Measurements from ENCODE around the gene INMT.

Gene INMT

DNA sequence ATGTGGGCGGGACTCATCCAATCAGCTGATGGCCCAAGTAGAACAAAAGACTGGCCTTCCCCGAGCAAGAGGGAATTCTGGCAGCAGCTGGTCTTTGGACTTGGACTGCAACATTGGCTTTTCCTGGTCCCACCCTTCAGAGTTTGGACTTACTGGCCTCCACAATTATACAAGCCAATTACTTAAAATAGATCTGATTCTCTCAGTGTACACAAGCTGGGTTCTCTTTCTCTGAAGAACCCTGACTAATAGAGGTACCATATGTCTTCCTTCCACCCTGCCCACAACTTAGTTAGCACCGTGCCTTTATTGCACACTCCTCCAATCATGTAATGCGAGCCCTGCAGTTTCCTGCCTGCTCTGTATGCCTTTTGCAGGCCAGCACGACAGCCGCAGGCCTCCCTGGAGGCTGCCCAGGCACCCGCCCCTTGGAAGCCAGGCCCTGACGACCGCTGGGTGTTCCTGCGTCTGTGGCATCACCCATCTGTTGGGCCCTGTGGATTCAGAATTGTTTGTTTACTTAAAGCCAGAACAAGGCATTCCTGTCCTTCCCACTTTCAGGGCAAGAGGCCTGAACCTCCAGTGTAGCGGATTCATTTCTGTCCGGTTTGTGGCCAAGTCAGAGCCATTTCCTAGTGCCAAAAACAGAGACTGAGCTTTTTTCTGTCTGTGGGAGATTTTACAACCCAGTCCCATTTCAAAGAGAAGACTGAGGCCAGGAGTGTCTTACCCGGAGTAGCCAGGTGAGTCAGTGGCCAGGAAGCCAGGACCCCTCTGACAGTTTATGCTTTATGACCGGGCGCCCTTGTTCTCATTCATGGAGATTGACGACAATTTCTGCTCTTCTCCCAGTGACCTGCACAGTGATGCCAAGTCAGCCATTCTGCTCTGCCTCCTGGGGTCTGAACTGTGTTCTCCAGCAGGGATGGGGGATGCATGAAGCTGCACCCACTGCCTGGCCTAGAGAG lies 968 bp upstream of the INMT start:
- peak in 32 of 51 donors; percentile 5 to 76 (median 30) for DNase-seq

- no peak for DNase-seq
Measured at GRCh38 chr7:30752484-30752883, 549 bp downstream of the INMT start.

DNA sequence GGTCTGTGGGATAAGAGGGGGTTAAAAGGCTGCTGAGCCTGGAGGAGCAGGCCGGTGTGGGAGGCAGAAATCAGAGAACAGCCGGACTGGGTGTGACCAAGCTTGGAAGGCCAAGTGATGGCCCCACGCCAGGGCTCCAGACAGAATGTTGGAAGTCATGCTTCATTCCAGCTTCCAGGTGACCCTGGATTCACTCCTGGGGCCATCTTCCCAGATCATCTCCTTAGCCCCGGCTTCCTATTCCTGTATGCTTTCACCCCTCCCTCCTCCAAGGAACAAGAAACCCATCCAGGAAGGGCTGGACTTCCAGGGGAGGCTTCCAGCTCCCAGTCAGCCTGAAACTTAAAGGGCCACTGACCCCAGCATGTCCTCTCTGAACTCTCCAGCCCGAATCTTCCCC lies 1.0 kb downstream of the INMT start:
- DNase-seq, result peak in 7 of 51 donors; percentile 3 to 22 (median 6)

- no peak for DNase-seq
Measured at GRCh38 chr7:30754315-30754877, 2.5 kb downstream of the INMT start.

DNA sequence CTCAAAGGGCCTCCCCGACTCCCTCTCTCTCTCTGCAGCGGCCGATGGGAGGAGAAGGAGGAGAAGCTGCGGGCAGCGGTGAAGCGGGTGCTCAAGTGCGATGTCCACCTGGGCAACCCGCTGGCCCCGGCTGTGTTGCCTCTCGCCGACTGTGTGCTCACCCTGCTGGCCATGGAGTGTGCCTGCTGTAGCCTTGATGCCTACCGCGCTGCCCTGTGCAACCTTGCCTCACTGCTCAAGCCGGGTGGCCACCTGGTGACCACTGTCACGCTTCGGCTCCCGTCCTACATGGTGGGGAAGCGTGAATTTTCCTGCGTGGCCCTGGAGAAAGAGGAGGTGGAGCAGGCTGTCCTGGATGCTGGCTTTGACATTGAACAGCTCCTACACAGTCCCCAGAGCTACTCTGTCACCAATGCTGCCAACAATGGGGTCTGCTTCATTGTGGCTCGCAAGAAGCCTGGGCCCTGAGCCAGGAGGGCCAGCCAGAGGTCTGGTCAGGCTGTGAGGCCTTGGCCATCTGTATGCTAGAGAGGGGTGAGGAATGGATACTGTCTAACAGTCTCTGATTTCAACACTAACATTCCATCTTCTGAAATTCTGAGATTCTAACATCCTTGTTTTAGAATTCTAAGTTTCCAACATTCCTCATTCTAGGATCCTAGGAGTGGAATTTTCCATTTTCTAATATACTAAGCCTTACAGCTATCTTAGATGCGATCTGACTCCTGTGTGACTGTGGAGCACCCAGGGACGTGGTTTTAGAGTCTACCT lies 3.6 kb downstream of the INMT start:
- peak in 30 of 51 donors; percentile 5 to 77 (median 38) for DNase-seq

DNA sequence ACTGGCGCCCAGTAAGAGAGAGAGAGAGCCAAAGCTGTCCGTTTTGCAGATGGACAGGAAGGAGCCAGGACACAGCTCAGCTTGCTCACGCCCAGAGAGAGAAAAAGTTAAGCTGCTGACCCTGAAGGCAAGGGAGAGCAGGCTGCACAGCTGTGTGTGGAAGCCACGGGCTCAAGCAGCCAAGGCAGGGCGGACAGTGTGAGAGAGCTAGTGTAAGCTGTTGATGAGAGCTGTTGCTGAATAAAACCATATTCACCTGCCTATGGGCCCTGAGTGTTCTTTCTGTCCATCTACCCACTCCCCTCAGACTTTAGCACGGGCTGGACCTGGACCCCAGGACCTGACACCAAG lies 5.4 kb downstream of the INMT start:
- no peak for DNase-seq

GRCh38 chr7:30760514-30761213 lies 8.7 kb downstream of the INMT start:
- DNase-seq, result no peak

DNA sequence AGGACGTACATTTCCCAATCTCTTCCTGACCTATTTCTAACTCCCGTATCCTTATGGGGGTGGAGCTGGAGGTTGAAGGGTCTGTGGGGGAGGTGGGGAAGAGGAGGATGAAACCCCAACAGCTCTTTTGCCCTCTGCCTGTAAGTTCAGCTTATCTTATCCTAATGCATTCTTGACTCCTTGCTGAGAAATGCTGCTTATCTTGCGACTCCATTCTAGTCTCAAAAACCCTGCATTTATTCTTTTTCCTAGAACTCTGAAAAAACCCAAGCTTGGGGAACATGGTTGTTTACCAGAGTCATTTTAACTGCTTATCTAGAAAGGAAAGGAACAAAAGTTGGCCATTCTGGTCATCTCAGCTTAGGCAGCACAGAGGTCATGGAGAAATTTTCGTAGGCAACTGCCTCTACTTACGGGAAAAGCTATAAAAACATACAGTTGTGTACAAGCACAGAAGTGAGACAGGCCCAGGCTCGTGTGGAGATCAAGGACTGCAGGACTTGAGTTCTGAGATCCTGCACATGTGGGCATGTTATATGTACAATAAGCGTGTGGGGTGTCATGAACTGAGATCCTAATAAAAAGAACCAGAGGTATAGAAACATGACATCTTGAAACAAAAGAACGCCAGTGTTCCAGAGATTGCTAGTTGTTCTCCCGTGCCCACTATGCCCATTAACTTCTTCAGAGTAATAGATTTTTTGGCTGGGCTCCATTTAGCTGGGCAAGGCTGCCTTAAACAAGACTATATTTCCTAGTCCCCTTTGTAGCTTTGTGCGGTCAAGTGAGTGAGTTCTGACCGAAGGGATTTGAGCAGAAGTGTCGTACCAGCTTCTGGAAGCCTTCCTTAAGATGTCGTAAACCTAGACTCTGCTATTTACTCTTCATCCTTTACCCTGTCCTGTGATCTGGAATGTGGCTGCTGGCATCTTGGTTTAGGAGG lies 9.6 kb downstream of the INMT start:
- DNase-seq, result no peak

- DNase-seq, result no peak
Measured at GRCh38 chr7:30764030-30764975, 12.4 kb downstream of the INMT start.

DNA sequence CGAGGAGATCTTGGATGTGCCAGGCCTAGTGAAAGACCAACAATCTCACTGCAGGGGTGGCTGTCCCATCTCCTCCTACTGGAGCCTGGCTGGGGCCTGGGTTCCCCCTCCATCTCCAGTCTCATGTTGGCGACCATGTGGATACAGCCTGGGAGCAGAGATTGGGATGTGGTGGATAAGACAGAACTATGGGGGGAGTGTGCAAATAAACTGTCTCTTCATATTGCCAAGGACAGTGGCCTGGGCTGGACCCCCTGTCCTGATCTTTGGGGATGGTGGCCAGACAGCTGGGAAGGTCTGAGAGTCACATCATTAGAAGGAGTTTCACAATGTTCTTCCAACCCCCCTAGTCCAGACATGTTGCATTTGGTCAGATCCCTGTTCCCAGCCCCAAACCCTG lies 13.5 kb downstream of the INMT start:
- no peak for DNase-seq

DNA sequence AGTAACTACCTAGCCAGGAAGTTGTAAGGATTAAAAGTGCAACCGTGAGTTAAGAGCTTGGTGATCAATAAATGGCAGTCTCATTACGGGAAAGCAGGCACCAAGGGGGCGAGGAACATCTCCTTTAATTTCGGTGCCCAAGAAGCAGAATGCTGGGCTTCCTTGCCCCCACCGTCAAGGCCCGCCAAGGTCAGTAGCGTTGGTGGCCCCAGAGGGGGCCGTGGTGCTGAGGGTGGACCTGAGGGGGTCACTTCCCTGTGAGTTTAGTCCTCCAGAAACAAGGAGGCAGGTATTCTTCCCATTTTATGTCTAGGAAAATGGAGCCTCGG lies 18.9 kb downstream of the INMT start:
- DNase-seq, result no peak

GRCh38 chr7:30771174-30771879 lies 19.4 kb downstream of the INMT start, which contains the start of gene MINDY4:
MINDY4 (plus strand) TSS chr7:30771417; CDS start chr7:30771494, 77 bp downstream.
- peak in 45 of 51 donors; percentile 14 to 81 (median 68) for DNase-seq

- DNase-seq, result no peak
Measured at GRCh38 chr7:30771880-30772425, 20.0 kb downstream of the INMT start.

- DNase-seq, result no peak
Measured at GRCh38 chr7:30772984-30773383, 21.0 kb downstream of the INMT start.

- DNase-seq, result no peak
Measured at GRCh38 chr7:30775992-30776391, 24.1 kb downstream of the INMT start.

- DNase-seq, result no peak
Measured at GRCh38 chr7:30776971-30777370, 25.0 kb downstream of the INMT start.

- peak in 2 of 51 donors; percentile 8 to 52 for DNase-seq
Measured at GRCh38 chr7:30778255-30779025, 26.5 kb downstream of the INMT start.
